HepG2 (cell line): ENCODE data around the gene GADD45GIP1. TPM values are rescaled to one million over a fixed set of nuclear protein-coding genes. Genes with fewer than 3 reads are reported as not detected.
A peak's percentile ranks its signal among the peaks of the same experiment; 100 is the strongest.

Experiments
- CAMTA2 ChIP-seq: sonication (generic); formaldehyde crosslinking; IDR thresholded peaks from 2 replicates; pipeline ENCODE4 v1.4.0; 2020; ENCODE audit warnings: mild to moderate bottlenecking, missing genetic modification reagents, borderline replicate concordance
- CC2D1A ChIP-seq: sonication (generic); formaldehyde crosslinking; IDR thresholded peaks from 2 replicates; pipeline ENCODE4 v1.8.1; 2023; ENCODE audit warnings: mild to moderate bottlenecking, missing genetic modification reagents
- KDM5B ChIP-seq: sonication (generic); formaldehyde crosslinking; IDR thresholded peaks from 2 replicates; pipeline ENCODE4 v1.4.0; 2020; ENCODE audit warnings: missing genetic modification reagents, mild to moderate bottlenecking, borderline replicate concordance
- KLF11 ChIP-seq: IDR thresholded peaks from 2 replicates; pipeline ENCODE4 v1.6.1; 2016; ENCODE audit warnings: missing compliant biosample characterization
- MXD4 ChIP-seq: IDR thresholded peaks from 2 replicates; pipeline ENCODE4 v1.6.1; 2016; ENCODE audit warnings: mild to moderate bottlenecking, missing biosample characterization, missing genetic modification reagents
- NR2F1 ChIP-seq, 2 experiments: fragments of 450-650 bp in 1 of 2; formaldehyde crosslinking in 1 of 2; IDR thresholded peaks; 2 replicates each; pipeline versions ENCODE4 v1.5.0 to v1.6.1; 2016 to 2020; ENCODE audit warnings: mild to moderate bottlenecking in 1 of 2, missing compliant biosample characterization in 1 of 2, missing genetic modification reagents in 1 of 2, moderate library complexity in 1 of 2
- RFX1 ChIP-seq: fragments of 450-650 bp; IDR thresholded peaks from 2 replicates; pipeline ENCODE4 v1.6.1; 2017
- SMAD9 ChIP-seq: sonication (generic); formaldehyde crosslinking; IDR thresholded peaks from 2 replicates; pipeline ENCODE4 v1.5.1; 2020; ENCODE audit warnings: mild to moderate bottlenecking, missing genetic modification reagents
- SP1 ChIP-seq, 2 experiments: fragments of 450-650 bp in 1 of 2; sonication (generic) in 1 of 2; formaldehyde crosslinking in 1 of 2; IDR thresholded peaks; 2 replicates each; pipeline versions ENCODE4 v1.4.0 to v1.6.1; 2016 to 2020; ENCODE audit warnings: missing genetic modification reagents in 1 of 2
- XBP1 ChIP-seq: sonication (generic); formaldehyde crosslinking; IDR thresholded peaks from 2 replicates; pipeline ENCODE4 v1.5.0; 2020; ENCODE audit warnings: missing genetic modification reagents
- ZBTB38 ChIP-seq: sonication (generic); formaldehyde crosslinking; IDR thresholded peaks from 2 replicates; pipeline ENCODE4 v1.5.1; 2020; ENCODE audit warnings: mild to moderate bottlenecking, missing genetic modification reagents
- ZC3H13 ChIP-seq: sonication (generic); formaldehyde crosslinking; IDR thresholded peaks from 2 replicates; pipeline ENCODE4 v1.8.1; 2023; ENCODE audit warnings: mild to moderate bottlenecking, missing genetic modification reagents, moderate library complexity
- ZIK1 ChIP-seq: sonication (generic); formaldehyde crosslinking; IDR thresholded peaks from 2 replicates; pipeline ENCODE4 v1.5.0; 2020; ENCODE audit warnings: mild to moderate bottlenecking, low read depth, missing genetic modification reagents, borderline replicate concordance
- ZMYM2 ChIP-seq: sonication (generic); formaldehyde crosslinking; IDR thresholded peaks from 2 replicates; pipeline ENCODE4 v1.8.0; 2022; ENCODE audit warnings: mild to moderate bottlenecking, missing genetic modification reagents
- ZMYM3 ChIP-seq: sonication (generic); formaldehyde crosslinking; IDR thresholded peaks from 2 replicates; pipeline ENCODE4 v1.5.1; 2020; ENCODE audit warnings: mild to moderate bottlenecking, missing genetic modification reagents
- ZNF331 ChIP-seq: sonication (generic); formaldehyde crosslinking; IDR thresholded peaks from 2 replicates; pipeline ENCODE4 v1.4.0; 2020; ENCODE audit warnings: missing genetic modification reagents
- ZNF350 ChIP-seq: sonication (generic); formaldehyde crosslinking; IDR thresholded peaks from 2 replicates; pipeline ENCODE4 v1.4.0; 2020; ENCODE audit warnings: mild to moderate bottlenecking, low read depth, missing genetic modification reagents, borderline replicate concordance
- ZNF672 ChIP-seq: sonication (generic); formaldehyde crosslinking; IDR thresholded peaks from 2 replicates; pipeline ENCODE4 v1.8.1; 2022; ENCODE audit warnings: missing genetic modification reagents
- ZNF678 ChIP-seq: sonication (generic); formaldehyde crosslinking; IDR thresholded peaks from 2 replicates; pipeline ENCODE4 v1.4.0; 2020; ENCODE audit warnings: mild to moderate bottlenecking, missing genetic modification reagents
- ZXDC ChIP-seq: sonication (generic); formaldehyde crosslinking; IDR thresholded peaks from 2 replicates; pipeline ENCODE4 v1.5.0; 2020; ENCODE audit warnings: mild to moderate bottlenecking, missing genetic modification reagents
- polyA plus RNA-seq, 8 experiments: library from polyadenylated mRNA; depleted of rRNA in 3 of 8; stranded (reverse) in 7 of 8; unstranded in 1 of 8; fragments of >200 nt; fragmentation: Illumina TruSeq in 4 of 8; extraction: Trizol in 4 of 8; gene quantifications; 2 replicates each; pipeline versions ENCODE4 v1.2.1 to v1.2.3, GENCODE V29; 2011 to 2016; ENCODE audit warnings: low read depth in 4 of 8, missing spikeins in 1 of 8, mixed read lengths in 1 of 8; ENCODE audit not compliant: insufficient read depth in 1 of 8
- total RNA-seq, 5 experiments: library from RNA; depleted of rRNA; stranded (reverse); fragments of >200 nt; fragmentation: Illumina TruSeq; extraction: Trizol; gene quantifications; 2 replicates each; pipeline ENCODE4 v1.2.3, GENCODE V29; 2016; ENCODE audit warnings: low read depth in 1 of 5
- TF ChIP-seq, protein P1 (sequence below): sonication (generic); formaldehyde crosslinking; IDR thresholded peaks from 2 replicates; pipeline ENCODE4 v1.9.0; 2021; ENCODE audit warnings: missing genetic modification reagents, borderline replicate concordance
- TF ChIP-seq, protein P2 (sequence below): sonication (generic); formaldehyde crosslinking; IDR thresholded peaks from 2 replicates; pipeline ENCODE4 v1.8.0; 2022; ENCODE audit warnings: missing genetic modification reagents, mild to moderate bottlenecking, inconsistent platforms, borderline replicate concordance
- TF ChIP-seq, protein P3 (sequence below): sonication (generic); formaldehyde crosslinking; conservative IDR thresholded peaks from 2 replicates; pipeline ENCODE4 v1.8.0; 2022; ENCODE audit warnings: missing genetic modification reagents

The GADD45GIP1 gene
- total and polyA plus RNA-seq, 2 of the 13 experiments (the other 11 are each of a cell fraction or from before 2014, with no cell fraction given) = 24.6 to 30.7 TPM

DNA sequence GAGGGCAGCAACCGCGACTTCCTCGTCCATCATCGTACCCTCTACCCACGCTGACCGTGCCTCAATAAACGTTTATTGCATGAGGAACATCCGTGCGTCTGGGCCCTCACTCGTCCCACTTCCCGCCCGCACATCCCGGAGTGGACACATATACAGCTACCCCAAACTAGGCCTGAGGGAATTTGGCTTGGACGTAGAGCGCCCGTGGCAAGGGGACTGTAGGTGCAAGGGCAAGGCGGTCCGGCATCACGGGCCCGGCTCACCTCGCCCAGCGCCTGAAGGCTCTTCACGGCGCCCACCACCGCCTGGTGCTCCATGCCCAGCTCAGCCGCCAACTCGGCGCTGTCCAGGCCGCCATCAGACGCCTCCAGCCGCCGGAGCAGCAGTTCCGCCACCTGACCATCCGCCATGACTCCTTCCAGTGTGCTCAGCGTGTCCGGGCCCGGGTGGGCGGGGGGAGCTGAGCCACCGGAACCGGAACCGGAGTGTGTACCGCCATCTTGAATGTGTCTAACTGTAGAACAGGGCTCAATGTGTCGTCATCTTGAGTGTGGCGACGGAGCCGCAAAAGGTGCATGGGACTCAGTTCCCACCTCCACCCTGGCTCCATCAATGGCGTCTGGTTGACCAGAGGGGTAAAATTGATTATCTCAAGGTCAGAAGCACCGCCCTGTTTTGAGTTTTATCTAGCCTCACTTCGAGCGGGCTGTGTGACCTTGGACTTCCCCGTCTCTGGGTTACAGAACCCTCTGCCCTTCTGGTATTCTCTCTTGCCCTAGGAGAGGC lies 23.5 kb downstream of the GADD45GIP1 start, which contains the start of gene FARSA (continued):
- TF ChIP-seq, protein P1, sequence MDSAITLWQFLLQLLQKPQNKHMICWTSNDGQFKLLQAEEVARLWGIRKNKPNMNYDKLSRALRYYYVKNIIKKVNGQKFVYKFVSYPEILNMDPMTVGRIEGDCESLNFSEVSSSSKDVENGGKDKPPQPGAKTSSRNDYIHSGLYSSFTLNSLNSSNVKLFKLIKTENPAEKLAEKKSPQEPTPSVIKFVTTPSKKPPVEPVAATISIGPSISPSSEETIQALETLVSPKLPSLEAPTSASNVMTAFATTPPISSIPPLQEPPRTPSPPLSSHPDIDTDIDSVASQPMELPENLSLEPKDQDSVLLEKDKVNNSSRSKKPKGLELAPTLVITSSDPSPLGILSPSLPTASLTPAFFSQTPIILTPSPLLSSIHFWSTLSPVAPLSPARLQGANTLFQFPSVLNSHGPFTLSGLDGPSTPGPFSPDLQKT (CRISPR knock-in tag) = no peak
- TF ChIP-seq RFX1 (no peak), ZBTB38 (CRISPR knock-in tag) (peak; percentile 69; the same call in 1 of the 2 replicates), ZMYM3 (peak; percentile 52; the same call in 1 of the 2 replicates), ZNF331 (peak; percentile 30; the same call in 1 of the 2 replicates), ZMYM2 (no peak), ZNF678 (CRISPR knock-in tag) (0 out of 2 replicates have a peak, but pooled peaks have one; percentile 81), ZXDC (CRISPR knock-in tag) (peak; percentile 55; the same call in 1 of the 2 replicates), KLF11 (no peak), KDM5B (CRISPR knock-in tag) (peak; percentile 83; the same call in 1 of the 2 replicates), MXD4 (CRISPR knock-in tag) (peak; percentile 88; the same call in 1 of the 2 replicates), SP1 (IDR thresholded peaks at IDR 0.05) (no peak), SP1 (CRISPR knock-in tag; IDR thresholded peaks at IDR 0.05) (no peak; the same call in 1 of the 2 replicates), ZNF672 (CRISPR knock-in tag) (no peak), NR2F1 (CRISPR knock-in tag; IDR thresholded peaks at IDR 0.05) (no peak), CAMTA2 (peak; percentile 24; the same call in 1 of the 2 replicates), CC2D1A (CRISPR knock-in tag) (no peak), ZNF350 (CRISPR knock-in tag) (peak; percentile 78; the same call in 1 of the 2 replicates), ZIK1 (peak; percentile 83; the same call in 1 of the 2 replicates), SMAD9 (no peak), ZC3H13 (CRISPR knock-in tag) (peak; percentile 66; the same call in 1 of the 2 replicates), XBP1 (no peak)
- TF ChIP-seq, protein P2, sequence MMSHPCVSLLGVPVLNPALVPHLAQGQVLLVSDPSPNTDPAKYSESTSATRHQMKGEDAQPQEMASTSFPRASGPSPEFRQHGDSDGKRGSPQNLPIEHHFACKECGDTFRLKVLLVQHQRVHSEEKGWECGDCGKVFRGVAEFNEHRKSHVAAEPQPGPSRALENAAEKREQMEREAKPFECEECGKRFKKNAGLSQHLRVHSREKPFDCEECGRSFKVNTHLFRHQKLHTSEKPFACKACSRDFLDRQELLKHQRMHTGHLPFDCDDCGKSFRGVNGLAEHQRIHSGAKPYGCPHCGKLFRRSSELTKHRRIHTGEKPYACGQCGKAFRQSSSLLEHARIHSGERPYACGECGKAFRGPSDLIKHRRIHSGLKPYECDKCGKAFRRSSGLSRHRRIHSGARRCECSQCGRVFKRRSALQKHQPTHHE (CRISPR knock-in tag) = peak; percentile 77
- TF ChIP-seq, protein P3, sequence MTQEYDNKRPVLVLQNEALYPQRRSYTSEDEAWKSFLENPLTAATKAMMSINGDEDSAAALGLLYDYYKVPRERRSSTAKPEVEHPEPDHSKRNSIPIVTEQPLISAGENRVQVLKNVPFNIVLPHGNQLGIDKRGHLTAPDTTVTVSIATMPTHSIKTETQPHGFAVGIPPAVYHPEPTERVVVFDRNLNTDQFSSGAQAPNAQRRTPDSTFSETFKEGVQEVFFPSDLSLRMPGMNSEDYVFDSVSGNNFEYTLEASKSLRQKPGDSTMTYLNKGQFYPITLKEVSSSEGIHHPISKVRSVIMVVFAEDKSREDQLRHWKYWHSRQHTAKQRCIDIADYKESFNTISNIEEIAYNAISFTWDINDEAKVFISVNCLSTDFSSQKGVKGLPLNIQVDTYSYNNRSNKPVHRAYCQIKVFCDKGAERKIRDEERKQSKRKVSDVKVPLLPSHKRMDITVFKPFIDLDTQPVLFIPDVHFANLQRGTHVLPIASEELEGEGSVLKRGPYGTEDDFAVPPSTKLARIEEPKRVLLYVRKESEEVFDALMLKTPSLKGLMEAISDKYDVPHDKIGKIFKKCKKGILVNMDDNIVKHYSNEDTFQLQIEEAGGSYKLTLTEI (CRISPR knock-in tag) = no peak
